Endodermal cell (in vitro differentiated cells): Measurements from ENCODE around the gene RIOK3. TPM values are rescaled to one million over a fixed set of nuclear protein-coding genes. Genes with fewer than 3 reads are reported as not detected.

Experiments used
- DNase-seq: peaks from one replicate; pipeline ENCODE4 v3.0.0-alpha.2; 2017
- H3K27ac ChIP-seq: 2 replicates; pipeline ENCODE4 v1.5.1; 2013; ENCODE audit warnings: mild to moderate bottlenecking, low read depth, low read length, moderate library complexity
- H3K27me3 ChIP-seq: 2 replicates; pipeline ENCODE4 v1.6.1; 2013; ENCODE audit warnings: mild to moderate bottlenecking, low read length, moderate library complexity; ENCODE audit not compliant: insufficient read depth, control insufficient read depth, poor library complexity, severe bottlenecking
- H3K36me3 ChIP-seq: 2 replicates; pipeline ENCODE4 v1.7.0; 2013; ENCODE audit warnings: mild to moderate bottlenecking, low read length, moderate library complexity; ENCODE audit not compliant: control insufficient read depth, insufficient read depth
- H3K4me1 ChIP-seq: one replicate; pipeline ENCODE4 v1.7.0; 2013; ENCODE audit warnings: low read length; ENCODE audit not compliant: control insufficient read depth, insufficient read depth
- H3K4me3 ChIP-seq: 2 replicates; pipeline ENCODE4 v1.5.1; 2013; ENCODE audit warnings: mild to moderate bottlenecking, low read length, moderate library complexity
- H3K9ac ChIP-seq: 2 replicates; pipeline ENCODE4 v1.6.1; 2013; ENCODE audit warnings: mild to moderate bottlenecking, low read length, moderate library complexity; ENCODE audit not compliant: poor library complexity, severe bottlenecking; ENCODE audit errors: extremely low read depth
- H3K9me3 ChIP-seq: 2 replicates; pipeline ENCODE4 v1.6.1; 2013; ENCODE audit warnings: mild to moderate bottlenecking, low read length, moderate library complexity; ENCODE audit not compliant: control insufficient read depth
- H3K27ac Mint-ChIP-seq: 2 replicates; pipeline ENCODE4 v1.8.0; 2020; ENCODE audit warnings: mixed read lengths
- H3K27me3 Mint-ChIP-seq: 2 replicates; pipeline ENCODE4 v1.8.0; 2021; ENCODE audit warnings: mild to moderate bottlenecking, mixed read lengths; ENCODE audit not compliant: insufficient read depth
- H3K36me3 Mint-ChIP-seq: 2 replicates; pipeline ENCODE4 v1.8.0; 2020; ENCODE audit warnings: low read depth, mixed read lengths
- H3K4me1 Mint-ChIP-seq: 2 replicates; pipeline ENCODE4 v1.8.0; 2020; ENCODE audit warnings: mixed read lengths
- H3K4me3 Mint-ChIP-seq: 2 replicates; pipeline ENCODE4 v1.8.0; 2020; ENCODE audit warnings: mild to moderate bottlenecking, moderate library complexity, mixed read lengths
- H3K9me3 Mint-ChIP-seq: 2 replicates; pipeline ENCODE4 v1.8.0; 2020; ENCODE audit warnings: mild to moderate bottlenecking, mixed read lengths
- CTCF ChIP-seq: fragments of 200-600 bp; sonication (generic); conservative IDR thresholded peaks from 2 replicates; pipeline ENCODE4 v1.5.0; 2021; ENCODE audit warnings: antibody characterized with exemption, mild to moderate bottlenecking
- WGBS, 2 experiments: methylation state at CpG; one replicate each; pipeline versions ENCODE4 v1.1.5 to v1.1.7; 2013; ENCODE audit warnings: missing lambda C conversion rate in 2 of 2, mixed read lengths in 1 of 2; ENCODE audit not compliant: insufficient coverage in 1 of 2, insufficient read length in 1 of 2; 5-methylcytosine and 5-hydroxymethylcytosine counted together
- total RNA-seq, 2 donors: library from RNA; stranded (reverse); fragmentation: NEBNext Ultra II Directional in 1 of 2; extraction: Animal tissue kit (Norgen Biotek cat#: 25700) in 1 of 2; gene quantifications; 2 replicates in 1 of 2; 3 replicates in 1 of 2; pipeline ENCODE4 v1.2.1, GENCODE V29; 2021

The RIOK3 gene
- total RNA-seq, 2 donors from 2014 or later = 31.2 to 45.0 TPM

GRCh38 chr18:23406271-23406787 is 46.8 kb upstream of the RIOK3 start:
- no peaks in the 10 kb centered on the region for H3K36me3 ChIP-seq
- Mint-ChIP-seq H3K27me3 (no peaks in the 10 kb centered on the region), H3K36me3 (peaks cover 9% of the 10 kb centered on the region), H3K4me3 (no peak overlapping the region), H3K9me3 (no peaks in the 10 kb centered on the region), H3K27ac (no peak overlapping the region), H3K4me1 (peaks cover 8% of the 10 kb centered on the region)
- H3K27ac ChIP-seq = no peak overlapping the region
- TF ChIP-seq CTCF = no peak
- no peak overlapping the region for H3K4me3 ChIP-seq
- WGBS, 2 experiments = 88% methylated on average over 2 of the region's 2 CpGs; no CpG with 5 or more reads in 1 of the 2 experiments
- H3K9ac ChIP-seq = no peak overlapping the region
- no peaks in the 10 kb centered on the region for H3K4me1 ChIP-seq
- no peaks in the 10 kb centered on the region for H3K27me3 ChIP-seq
- H3K9me3 ChIP-seq = no peaks in the 10 kb centered on the region
- no peak for DNase-seq

- Histone ChIP-seq H3K4me3 (no peak overlapping the region), H3K27me3 (no peaks in the 10 kb centered on the region), H3K9ac (no peak overlapping the region), H3K27ac (no peak overlapping the region), H3K9me3 (no peaks in the 10 kb centered on the region), H3K4me1 (no peaks in the 10 kb centered on the region), H3K36me3 (no peaks in the 10 kb centered on the region)
- H3K4me1 Mint-ChIP-seq = no peaks in the 10 kb centered on the region
- H3K4me3 Mint-ChIP-seq = no peak overlapping the region
- WGBS, 2 experiments = 90 to 100% methylated on average over 3 of the region's 3 CpGs
- H3K9me3 Mint-ChIP-seq = no peaks in the 10 kb centered on the region
- no peaks in the 10 kb centered on the region for H3K27me3 Mint-ChIP-seq
- no peak overlapping the region for H3K27ac Mint-ChIP-seq
- DNase-seq = no peak
- H3K36me3 Mint-ChIP-seq = no peaks in the 10 kb centered on the region
- TF ChIP-seq CTCF = no peak
Observed at GRCh38 chr18:23412351-23412964, 40.6 kb upstream of the RIOK3 start.

GRCh38 chr18:23415515-23415914 is 37.6 kb upstream of the RIOK3 start:
- no peak for DNase-seq
- no peak overlapping the region for H3K4me3 Mint-ChIP-seq
- H3K4me1 ChIP-seq = no peaks in the 10 kb centered on the region
- H3K9me3 ChIP-seq = no peaks in the 10 kb centered on the region
- no peak overlapping the region for H3K27ac Mint-ChIP-seq
- 92 to 95% methylated on average over 4 of the region's 4 CpGs for WGBS, 2 experiments
- H3K9me3 Mint-ChIP-seq = no peaks in the 10 kb centered on the region
- TF ChIP-seq CTCF = no peak
- H3K27me3 ChIP-seq = no peaks in the 10 kb centered on the region
- no peak overlapping the region for H3K9ac ChIP-seq
- no peaks in the 10 kb centered on the region for H3K36me3 Mint-ChIP-seq
- no peak overlapping the region for H3K27ac ChIP-seq
- H3K4me3 ChIP-seq = no peak overlapping the region
- H3K4me1 Mint-ChIP-seq = no peaks in the 10 kb centered on the region
- no peaks in the 10 kb centered on the region for H3K27me3 Mint-ChIP-seq
- no peaks in the 10 kb centered on the region for H3K36me3 ChIP-seq
